Stimulated activated CD8-positive, alpha-beta memory T cell treated with anti-CD3 and anti-CD28 coated beads, Interleukin-2, amount 100 ng/mL, for 48 hours (primary cell): ENCODE results near the gene GPR33.
"Not testable (repeated sequence)": the region's sequence is repeated elsewhere in the genome, so short reads cannot be mapped to it uniquely, and the experiment has no call there.

Experiments
- DNase-seq, 2 donors: peaks; one replicate each; pipeline ENCODE4 v3.0.0-alpha.2; 2020; ENCODE audit warnings: low read depth in 2 of 2

Gene GPR33, protein sequence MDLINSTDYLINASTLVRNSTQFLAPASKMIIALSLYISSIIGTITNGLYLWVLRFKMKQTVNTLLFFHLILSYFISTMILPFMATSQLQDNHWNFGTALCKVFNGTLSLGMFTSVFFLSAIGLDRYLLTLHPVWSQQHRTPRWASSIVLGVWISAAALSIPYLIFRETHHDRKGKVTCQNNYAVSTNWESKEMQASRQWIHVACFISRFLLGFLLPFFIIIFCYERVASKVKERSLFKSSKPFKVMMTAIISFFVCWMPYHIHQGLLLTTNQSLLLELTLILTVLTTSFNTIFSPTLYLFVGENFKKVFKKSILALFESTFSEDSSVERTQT

DNA sequence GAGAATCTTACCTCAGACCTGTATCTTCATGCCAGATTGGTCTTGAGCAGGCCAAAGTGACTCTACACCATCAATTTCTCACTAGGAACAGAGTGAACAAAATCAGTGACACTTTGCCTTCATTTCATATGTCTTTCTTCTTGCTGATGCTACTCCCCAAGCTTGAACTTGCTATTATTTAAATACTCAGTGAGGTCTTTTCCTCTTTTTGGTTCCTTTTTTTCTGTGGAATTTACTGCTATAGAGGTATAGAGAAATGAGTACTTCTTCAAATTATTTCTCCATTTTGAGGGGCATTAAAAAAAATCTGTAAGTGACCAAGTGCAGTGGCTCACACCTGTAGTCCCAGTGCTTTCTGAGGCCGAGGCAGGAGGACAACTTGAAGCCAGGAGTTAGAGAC, at the start of gene GPR33:
Gene GPR33, minus strand, starts transcription at position 154 of the 400 bp plus-strand sequence. CDS start 4,074 bp downstream, outside the sequence.
- no peak for DNase-seq

DNA sequence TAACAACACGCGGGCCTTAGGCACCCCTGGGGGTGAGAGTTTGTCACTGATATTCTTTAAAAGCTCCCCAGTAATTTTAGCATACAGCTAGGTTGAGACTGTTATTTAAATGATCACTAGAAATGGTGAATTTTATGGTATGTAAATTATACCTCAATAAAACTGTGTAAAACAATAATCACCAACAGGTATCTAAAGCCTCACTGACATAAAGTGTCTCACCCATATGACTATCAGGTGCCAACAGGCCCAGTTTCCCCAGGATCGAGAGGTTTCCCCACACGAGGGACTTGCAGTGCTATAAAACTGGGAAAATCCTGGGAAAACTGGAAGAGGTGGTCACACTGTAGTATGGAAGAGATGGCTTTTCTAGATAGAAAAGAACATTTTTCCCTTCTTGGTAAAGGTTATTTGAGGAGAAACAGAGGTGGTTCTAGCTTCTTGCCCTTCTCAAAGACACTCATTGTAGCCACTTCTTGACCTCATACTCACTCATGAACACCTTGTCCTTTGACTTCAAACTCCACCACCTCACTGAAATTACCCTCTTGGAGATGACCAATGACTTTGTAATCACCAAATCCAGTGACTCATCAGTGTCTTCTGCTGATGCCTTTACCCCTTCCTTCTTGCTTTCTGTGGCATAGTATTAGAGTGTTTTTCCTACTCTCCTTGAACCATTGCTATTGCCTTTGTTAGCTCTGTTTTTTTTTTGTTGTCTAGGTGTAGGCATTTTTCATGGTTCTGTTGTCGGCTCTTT, 48.5 kb upstream of the GPR33 start:
- no peak for DNase-seq

DNA sequence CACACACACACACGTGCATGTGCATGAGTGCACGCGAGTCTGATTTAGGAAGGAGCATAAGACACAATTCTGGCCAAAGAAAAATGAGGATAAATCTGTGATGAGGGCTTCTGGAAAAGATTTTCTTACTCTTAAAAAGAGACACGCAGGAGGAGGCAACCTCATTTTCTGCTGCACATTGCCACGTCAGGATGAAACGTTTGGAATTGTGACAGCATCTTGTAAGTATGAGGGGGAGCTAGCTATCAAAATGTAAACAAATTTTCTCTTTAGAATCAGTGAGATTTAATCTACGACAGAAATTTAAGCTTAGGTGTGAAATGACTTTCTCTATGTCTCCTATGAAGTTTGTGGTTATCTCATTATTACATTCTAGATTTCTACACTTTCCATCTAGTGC, 42.3 kb upstream of the GPR33 start:
- no peak for DNase-seq

DNA sequence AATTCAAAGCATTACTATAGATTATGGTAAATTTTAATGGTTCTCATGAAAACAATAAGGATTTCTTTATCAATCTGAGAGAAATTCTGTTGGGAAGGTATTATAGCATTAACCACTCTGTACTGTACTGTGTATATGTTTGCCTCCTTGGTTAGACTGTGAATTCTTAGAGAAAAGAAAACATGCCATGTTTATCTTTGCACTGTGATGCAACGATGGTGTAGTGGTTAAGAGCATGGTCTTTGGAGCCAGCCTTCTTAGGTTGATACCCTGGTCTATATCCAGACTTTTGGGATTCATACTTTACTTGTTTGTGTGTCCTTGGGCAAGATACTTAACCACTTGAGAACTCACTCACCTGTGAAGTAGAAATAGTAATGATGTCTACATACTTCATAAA, 41.2 kb upstream of the GPR33 start:
- DNase-seq: no peak

DNA sequence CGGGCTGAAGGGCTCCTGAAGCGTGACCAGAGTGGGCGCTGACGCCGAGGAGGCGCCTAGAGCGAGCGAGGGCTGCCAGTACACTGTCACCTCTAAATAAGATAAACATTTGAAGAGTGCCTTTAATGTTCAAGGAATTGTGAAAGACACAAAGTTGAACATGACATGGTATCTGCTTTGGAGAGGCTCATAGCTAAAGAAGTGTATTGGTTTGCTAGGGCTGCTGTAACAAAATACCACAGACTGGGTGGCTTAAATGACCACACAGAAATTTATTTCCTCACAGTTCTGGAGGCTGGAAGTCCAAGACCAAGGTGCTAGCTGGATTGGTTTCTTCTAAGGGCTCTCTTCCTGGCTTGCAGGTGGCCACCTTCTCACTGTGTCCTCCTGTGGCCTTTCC, 39.7 kb upstream of the GPR33 start:
- no peak for DNase-seq

DNA sequence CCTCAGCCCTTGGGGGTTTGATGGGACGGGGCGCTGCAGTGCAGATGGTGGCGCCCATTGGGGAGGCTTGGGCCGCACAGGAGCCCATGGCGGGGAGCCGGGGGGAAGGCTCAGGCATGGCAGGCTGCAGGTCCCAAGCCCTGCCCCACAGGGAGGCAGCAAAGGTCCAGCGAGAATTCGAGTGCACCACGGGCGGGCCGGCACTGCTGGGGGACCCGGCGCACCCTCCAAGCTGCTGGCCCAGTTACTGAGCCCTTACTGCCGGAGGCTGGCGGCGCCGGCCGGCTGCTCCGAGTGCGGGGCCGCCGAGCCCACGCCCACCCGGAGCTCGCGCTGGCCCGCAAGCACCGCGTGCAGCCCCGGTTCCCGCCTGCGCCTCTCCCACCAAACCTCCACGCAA, 39.2 kb upstream of the GPR33 start:
- no peak for DNase-seq

DNA sequence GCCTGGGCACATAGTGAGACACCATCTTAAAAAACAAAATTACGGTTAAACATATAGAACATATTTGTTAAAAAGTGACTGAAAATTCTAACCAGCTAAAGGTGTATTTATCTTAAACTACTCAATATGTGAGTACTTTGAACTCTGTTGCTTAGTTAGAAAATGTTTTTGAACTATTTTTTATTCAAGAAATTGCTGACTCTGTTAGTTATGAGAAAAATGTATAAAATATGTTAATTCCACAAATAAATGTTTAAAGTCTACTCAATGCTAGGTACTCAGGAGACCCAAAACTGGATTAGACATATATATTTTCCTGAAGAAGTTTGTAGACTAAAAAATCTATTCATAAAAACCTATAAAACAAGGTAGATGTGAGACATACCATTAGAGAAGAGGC, 23.0 kb upstream of the GPR33 start:
- DNase-seq: no peak

DNA sequence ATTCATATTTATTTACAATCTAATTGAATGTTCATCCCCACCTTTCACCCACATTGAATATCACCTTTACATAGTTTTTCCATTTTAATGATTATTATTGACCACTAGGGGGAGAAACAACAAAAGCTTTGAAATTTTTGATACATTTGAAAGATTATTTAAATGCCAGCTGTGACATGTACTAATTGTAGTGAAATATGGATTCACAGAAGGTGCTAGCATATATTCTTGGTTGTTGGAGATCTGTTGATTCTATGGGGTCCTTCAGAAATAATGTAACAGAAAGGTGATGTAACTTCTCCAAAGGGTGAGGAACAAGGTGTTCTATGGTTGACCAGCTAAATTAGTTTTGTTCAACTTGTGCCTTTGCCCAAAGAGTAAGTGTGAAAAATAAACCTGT, 22.4 kb upstream of the GPR33 start:
- no peak for DNase-seq

DNA sequence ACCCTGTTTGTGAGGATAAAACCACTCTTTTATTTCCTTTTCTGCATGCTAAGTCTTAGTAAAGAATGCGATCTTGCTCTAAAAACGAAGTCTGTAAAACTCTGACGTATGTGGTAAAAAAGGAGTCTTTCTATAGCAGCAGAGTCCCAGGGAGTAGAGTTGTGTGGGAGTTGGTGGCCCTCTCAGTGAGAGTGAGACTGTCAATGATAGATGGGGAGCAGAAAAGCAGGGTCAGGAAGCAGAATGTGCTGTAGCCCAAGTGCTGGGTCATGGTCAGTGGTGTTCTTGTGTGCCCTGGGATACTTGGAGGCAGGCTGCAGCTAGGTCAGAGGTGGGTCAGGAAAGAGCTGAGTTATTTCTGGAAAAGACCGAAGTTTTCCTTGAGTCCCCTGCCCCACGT, 20.3 kb upstream of the GPR33 start:
- no peak for DNase-seq

DNA sequence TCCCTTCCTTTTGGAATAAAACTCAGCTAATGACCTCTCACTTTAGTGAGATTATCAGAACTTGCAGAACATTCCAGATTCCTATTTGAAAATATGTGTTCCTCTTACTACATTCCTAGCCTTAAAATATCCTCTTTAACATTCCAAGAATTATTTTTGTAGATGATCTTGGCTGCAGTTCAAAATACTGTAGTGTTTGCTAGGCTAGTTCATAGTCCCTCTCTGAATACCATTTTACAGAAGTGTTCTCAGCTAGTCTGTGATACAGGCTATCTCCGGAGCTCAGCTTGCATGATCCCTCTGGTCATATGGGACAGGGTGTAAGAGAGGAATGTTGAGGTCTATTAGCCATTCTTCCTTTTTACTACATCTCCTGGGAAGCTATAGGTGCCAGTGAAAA, 17.6 kb upstream of the GPR33 start:
- DNase-seq: no peak

DNA sequence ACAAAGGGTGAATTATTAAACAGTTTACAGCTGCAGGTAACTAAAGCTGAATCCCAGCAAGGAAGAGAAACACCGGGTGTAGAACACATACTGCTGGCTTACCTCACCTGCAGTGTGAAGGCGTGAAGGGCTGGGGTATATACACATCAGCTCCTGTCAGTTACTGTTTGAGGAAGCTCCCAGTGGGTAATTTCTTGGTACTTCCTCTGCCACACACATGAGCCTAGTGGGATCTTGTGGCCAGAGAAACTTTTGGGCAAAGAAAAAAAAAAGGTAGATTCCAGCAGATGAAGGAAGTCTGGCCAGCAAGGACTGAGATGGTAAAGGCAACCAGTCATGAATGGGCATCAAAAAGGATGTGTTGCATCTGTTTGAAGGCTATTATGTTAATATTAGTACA, 14.0 kb upstream of the GPR33 start:
- DNase-seq: no peak

DNA sequence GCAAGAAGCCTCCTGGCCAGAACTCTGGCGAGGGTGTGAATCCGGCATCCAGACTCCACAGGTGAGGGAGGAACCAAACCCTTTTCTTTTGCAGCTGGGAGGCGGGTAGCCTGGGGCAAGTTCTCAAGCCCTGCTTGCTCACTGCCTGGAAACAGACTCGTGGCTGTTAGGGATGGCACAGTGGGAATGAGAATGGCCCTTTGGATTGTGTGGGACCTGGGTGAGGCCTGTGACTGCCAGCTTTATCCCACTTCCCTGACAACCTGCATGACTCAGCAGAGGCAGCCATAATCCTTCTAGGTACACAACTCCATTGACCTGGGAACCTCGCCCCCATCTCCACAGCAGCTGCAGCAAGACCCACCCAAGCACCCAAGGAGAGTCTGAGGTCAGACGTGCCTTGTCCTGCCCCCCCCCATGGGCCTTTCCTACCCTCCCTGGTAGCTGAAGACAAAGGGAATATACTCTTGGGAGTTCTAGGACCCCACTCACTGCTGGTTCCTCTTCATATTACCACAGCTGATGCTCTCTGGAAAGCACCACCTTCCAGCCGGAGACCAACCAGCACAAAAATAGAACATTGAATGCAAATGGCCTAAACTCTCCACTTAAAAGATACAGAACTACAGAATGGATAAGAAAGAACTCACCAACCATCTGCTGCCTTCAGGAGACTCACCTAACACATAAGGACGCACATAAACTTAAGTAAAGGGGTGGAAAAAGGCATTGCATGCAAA, 5.1 kb upstream of the GPR33 start:
- DNase-seq: no peak

DNA sequence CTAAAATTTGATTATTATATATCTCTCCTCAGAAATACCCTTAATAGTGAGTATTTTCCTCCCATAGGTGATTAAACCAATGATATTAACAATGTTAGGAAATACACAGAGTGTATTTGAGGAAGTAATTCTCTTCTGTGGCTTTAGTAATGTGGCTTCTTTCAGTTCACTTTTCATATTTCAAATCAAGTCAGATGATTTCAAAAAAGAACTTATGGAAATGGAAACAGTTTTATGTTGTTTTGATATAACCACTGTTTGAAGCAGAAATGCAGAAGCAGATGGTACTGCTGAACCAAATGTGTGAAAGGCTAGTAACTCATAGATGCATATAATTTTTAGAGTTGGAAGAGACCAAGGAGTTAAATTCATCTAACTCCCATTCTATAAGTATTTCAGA, 1.9 kb upstream of the GPR33 start:
- DNase-seq: no peak

DNA sequence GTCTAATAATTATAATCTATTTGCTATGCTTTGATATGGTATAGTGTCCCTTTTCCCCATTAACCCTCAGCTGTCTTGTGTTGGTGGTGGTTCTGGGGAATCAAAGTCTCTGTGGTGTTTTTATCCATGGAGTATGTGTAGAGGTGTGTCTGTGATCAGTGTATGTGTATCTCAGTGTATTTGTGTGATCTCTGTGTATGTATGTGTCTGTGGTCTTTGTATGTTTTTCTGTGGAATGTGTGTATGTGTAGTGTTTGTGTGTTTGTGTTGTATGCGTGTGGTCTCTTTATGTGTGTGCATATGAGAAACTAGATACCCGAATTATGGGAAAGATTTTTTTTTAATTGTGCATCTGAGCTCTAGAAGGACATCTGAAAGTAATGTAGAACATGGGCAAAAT, 1.1 kb downstream of the GPR33 start:
- DNase-seq: no peak

DNA sequence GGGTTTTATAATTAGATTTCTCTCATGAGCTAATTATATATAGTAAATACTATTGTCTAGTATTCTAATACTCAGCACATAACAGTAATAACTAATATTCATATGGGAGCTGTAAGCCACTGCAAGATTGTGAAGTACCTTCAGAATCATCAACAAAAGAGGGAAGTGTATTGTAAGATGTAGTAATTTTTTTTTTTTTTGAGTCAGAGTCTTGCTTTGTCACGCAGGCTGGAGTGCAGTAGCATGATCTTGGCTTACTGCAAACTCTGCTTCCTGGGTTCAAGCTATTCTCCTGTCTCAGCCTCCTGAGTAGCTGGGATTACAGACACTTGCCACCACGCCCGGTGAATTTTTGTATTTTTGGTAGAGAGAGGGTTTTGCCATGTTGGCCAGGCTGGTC, 3.1 kb downstream of the GPR33 start:
- no peak for DNase-seq

DNA sequence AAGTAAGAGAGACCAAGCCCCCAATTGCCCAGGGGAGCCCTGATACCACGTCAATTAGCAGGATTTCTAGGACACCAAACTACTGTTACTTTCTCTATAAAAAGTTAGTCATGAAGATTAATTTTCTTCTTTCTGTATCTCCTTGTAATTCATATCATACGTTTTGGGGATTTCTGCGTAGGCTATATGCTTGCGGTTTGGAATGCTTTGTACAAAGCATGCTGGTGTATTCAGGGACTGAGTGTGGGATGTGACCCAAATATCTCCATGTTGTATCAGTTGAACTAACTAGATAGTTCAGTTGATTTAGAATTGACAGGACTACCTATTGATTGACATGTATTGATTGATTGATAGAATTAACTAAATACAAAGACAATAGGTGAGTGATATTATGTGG, 7.7 kb downstream of the GPR33 start:
- DNase-seq: no peak

DNA sequence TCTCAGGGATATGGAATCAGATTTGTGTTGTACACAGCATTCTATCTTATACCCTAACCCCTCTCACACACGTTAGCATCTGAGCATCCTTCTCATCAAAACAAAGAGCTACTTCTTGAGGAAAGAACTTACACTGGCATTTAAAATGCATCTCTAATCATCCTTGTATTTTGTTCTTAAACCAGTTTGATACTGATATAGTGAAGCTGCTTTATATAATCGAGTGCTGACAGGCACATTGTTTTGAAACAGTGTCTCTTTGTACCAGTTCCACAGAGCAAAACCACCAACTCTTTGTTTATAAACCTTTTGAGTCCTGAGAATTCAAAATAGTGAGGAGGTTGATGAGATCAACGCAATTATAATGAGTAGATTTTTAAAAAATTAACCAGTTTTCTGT, 8.8 kb downstream of the GPR33 start:
- no peak for DNase-seq

DNA sequence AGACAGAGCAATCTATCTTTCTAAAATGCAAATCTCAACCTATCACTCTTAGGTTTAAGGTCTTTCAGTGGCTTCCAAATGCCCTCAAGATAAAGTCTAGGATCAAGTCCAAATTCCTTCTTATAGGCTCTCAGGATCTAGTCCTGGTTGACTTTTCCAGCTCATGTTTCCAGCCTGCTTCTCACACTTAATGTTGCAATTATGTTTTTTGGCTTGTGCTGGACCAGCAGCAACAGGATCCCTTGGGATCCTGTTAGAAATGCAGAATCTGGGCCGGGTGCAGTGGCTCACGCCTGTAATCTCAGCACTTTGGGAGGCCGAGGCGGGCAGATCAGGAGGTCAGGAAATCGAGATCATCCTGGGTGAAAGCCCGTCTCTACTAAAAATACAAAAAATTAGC, 10.6 kb downstream of the GPR33 start:
- no peak for DNase-seq

DNA sequence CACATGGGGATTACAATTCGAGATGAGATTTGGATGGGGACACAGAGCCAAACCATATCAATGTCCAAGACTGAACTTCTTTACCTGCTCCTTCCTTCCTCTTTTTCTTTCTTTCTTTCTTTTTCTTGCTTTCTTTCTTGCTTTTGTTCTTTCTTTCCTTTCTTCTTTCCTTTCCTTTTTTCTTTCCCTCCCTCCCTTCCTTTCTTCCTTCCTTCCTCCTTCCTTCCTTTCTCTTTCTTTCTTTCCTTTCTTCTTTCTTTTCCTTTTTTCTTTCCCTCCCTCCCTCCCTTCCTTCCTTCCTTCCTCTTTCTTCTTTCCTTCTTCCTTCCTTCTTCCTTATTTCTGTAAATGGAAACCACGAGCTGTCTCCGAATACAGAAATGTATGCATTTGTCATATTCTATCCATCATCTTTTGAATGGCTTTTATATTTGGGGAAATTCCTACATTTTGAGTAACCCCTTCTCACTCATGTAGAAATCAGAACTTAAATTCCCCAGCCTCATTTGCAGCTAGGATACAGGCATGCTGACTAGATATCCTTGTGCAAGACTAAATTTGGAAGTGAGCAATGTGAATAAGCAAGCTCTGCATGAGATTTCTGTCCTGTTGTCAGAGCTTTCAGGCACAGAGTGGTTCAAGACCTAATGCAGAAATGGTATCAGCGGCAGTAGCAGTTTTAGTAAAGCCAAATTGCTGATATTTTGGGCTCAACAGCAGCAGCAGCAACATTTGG, 11.5 kb downstream of the GPR33 start:
- DNase-seq: no peak

DNA sequence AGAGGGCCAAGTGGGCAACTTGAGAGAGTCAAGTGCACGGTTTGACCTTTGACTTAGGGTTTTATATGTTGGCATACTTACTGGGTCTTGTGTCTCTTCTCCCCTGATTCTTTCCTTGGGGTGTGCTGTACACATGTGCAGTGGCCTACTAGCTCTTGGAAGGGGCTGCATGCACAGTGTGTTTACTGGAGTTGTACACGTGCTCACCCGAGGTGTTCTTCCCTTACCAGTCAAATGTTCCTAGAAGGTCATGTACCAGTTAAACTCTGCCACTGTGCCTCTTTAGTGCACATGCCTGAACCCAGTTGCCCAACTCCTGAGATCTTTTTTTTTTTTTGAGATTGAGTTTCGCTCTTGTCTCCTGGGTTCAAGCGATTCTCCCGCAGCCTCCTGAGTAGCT, 21.3 kb downstream of the GPR33 start:
- no peak for DNase-seq

DNA sequence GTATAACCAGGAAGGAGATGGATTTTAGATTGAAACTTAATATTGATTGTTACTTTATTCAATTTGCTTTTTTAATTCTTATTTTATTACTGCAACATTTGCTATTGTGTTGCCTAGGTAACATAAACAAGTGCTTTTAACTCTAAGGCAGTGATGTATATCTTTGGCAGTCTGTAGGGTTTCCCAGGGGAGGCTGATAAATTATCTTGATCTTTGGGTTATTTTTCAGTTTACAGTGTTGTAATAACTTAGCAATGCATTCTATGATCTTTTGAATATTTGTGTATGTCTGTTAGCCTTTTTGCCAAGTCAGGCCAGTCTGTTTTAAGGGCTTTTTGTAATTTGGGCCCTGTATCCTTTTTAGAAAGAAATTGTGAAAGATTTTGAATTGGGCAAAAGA, 22.7 kb downstream of the GPR33 start:
- DNase-seq: no peak

DNA sequence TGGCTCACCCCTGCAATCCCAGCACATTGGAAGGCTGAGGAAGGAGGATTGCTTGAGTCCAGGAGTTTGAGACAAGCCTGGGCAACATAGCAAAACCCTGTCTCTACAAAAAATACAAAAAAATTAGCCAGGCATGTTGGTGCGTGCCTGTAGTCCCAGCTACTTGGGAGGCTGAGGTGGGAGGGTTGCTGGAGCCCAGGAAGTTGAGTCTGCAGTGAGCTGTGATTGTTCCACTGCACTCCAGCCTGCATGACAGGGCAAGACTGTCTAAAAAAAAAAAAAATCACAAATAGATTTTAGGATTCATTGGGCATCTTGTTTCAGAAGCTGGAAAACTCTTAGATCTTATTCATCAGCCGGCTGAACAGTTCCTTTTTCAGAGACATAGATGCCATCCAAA, 25.4 kb downstream of the GPR33 start:
- not testable (repeated sequence) for DNase-seq
